Stimulated activated CD4-positive, alpha-beta T cell treated with anti-CD3 and anti-CD28 coated beads, Interleukin-4, amount 100 ng/mL, for 24 hours (primary cell): ENCODE results near the gene KHDC1.
"Not testable (repeated sequence)": the region's sequence is repeated elsewhere in the genome, so short reads cannot be mapped to it uniquely, and the experiment has no call there.

Source experiments
- DNase-seq: peaks from one replicate; pipeline ENCODE4 v3.0.0-alpha.2; 2020

KHDC1 gene

GRCh38 chr6:73248192-73248903 lies 14.6 kb downstream of the KHDC1 start:
- no peak for DNase-seq

- DNase-seq: no peak
Observed at GRCh38 chr6:73242001-73242400, 21.0 kb downstream of the KHDC1 start.

GRCh38 chr6:73240730-73241129 lies 22.3 kb downstream of the KHDC1 start:
- DNase-seq: no peak

- no peak for DNase-seq
Observed at GRCh38 chr6:73236144-73236750, 26.7 kb downstream of the KHDC1 start.

- DNase-seq: no peak
Observed at GRCh38 chr6:73234733-73235132, 28.3 kb downstream of the KHDC1 start.

- not testable (repeated sequence) for DNase-seq
Observed at GRCh38 chr6:73233971-73234370, 29.0 kb downstream of the KHDC1 start.

- DNase-seq: no peak
Observed at GRCh38 chr6:73233048-73233447, 29.9 kb downstream of the KHDC1 start.

- no peak for DNase-seq
Observed at GRCh38 chr6:73231986-73232391, 31.0 kb downstream of the KHDC1 start.

- no peak for DNase-seq
Observed at GRCh38 chr6:73227606-73228255, 35.3 kb downstream of the KHDC1 start.

- DNase-seq: no peak
Observed at GRCh38 chr6:73225396-73225795, 37.6 kb downstream of the KHDC1 start, which contains the start of gene KHDC1L. KHDC1L (minus strand) TSS chr6:73225496; CDS start chr6:73225408, 88 bp downstream.

- DNase-seq: no peak
Observed at GRCh38 chr6:73216859-73217258, 46.1 kb downstream of the KHDC1 start.

GRCh38 chr6:73209117-73209516 lies 53.9 kb downstream of the KHDC1 start:
- no peak for DNase-seq

- DNase-seq: no peak
Observed at GRCh38 chr6:73207221-73207837, 55.7 kb downstream of the KHDC1 start.

- DNase-seq: no peak
Observed at GRCh38 chr6:73204252-73204651, 58.7 kb downstream of the KHDC1 start.

GRCh38 chr6:73203098-73203497 lies 59.9 kb downstream of the KHDC1 start:
- no peak for DNase-seq

- DNase-seq: no peak
Observed at GRCh38 chr6:73200735-73201134, 62.3 kb downstream of the KHDC1 start.

GRCh38 chr6:73200247-73200646 lies 62.7 kb downstream of the KHDC1 start:
- DNase-seq: no peak

- DNase-seq: no peak
Observed at GRCh38 chr6:73194744-73195143, 68.3 kb downstream of the KHDC1 start.

GRCh38 chr6:73193302-73193701 lies 69.7 kb downstream of the KHDC1 start:
- not testable (repeated sequence) for DNase-seq
